ENCODE measurements around the gene C10orf95.
A peak's percentile ranks its signal among the peaks of the same experiment; 100 is the strongest.

Gene C10orf95

DNA sequence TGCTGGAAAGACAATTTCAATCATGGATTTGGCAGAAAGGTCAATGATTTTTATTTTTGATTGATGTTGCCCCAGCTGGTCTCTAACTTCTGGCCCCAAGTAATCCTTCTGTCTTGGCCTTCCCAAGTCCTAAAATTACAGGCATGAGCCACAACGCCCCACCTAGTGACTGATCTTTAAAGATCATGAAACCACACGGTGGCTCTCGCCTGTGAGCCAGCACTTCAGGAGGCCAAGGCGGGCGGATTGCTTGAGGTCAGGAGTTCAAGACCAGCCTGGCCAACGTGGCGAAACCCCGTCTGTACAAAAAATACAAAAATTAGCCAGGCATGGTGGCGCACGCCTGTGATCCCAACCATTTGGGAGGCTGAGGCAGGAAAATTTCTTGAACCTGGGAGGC lies 12.6 kb upstream of the C10orf95 start:
- Histone ChIP-seq H3K27ac (ENCODE audit: extremely low read depth, low read depth, low read length) (no peak overlapping the region), H3K36me3 (ENCODE audit: control insufficient read depth in 2 of 2, insufficient read depth in 1 of 2, low read length in 2 of 2) (peaks cover 0 to 6% of the 10 kb centered on the region in 2 experiments; a peak in 1 of 3 replicates), H3K4me1 (ENCODE audit: control insufficient read depth, insufficient read depth, low read length) (0 out of 2 replicates have a peak, but pooled peaks cover 2% of the 10 kb centered on the region), H3K9me3 (ENCODE audit: control insufficient read depth, insufficient read depth, low read depth, low read length) (no peaks in the 10 kb centered on the region), H3K4me3 (ENCODE audit: low read depth, low read length) (no peak overlapping the region)
- CTCF ChIA-PET, result interaction anchor here (0.7 kb wide), 1 partner anchor 65 kb away, joined by 5 read pairs; no protein-coding TSS in a partner anchor
- TF ChIP-seq ZFP37 (tag by site-specific recombination; IDR thresholded peaks at IDR 0.05) (no peak), ZNF768 (tag by site-specific recombination; IDR thresholded peaks at IDR 0.05) (no peak), SP3 (tag by site-specific recombination; IDR thresholded peaks at IDR 0.05) (no peak), ZNF341 (tag by site-specific recombination; IDR thresholded peaks at IDR 0.05; ENCODE audit: low read depth) (no peak), ZNF654 (tag by site-specific recombination; IDR thresholded peaks at IDR 0.05; ENCODE audit: low read depth) (no peak), ZNF747 (tag by site-specific recombination; IDR thresholded peaks at IDR 0.05) (no peak), ZNF660 (tag by site-specific recombination; IDR thresholded peaks at IDR 0.05) (no peak), ZNF623 (tag by site-specific recombination; IDR thresholded peaks at IDR 0.05) (no peak), ZNF366 (tag by site-specific recombination; conservative IDR thresholded peaks at IDR 0.05) (no peak), ZBTB8A (tag by site-specific recombination; IDR thresholded peaks at IDR 0.05) (no peak), ZNF701 (tag by site-specific recombination; IDR thresholded peaks at IDR 0.05) (no peak), RBAK (tag by site-specific recombination; IDR thresholded peaks at IDR 0.05) (no peak), HOXC10 (CRISPR knock-in tag; IDR thresholded peaks at IDR 0.05) (no peak), YY2 (tag by site-specific recombination; IDR thresholded peaks at IDR 0.05) (no peak), ZNF561 (tag by site-specific recombination; IDR thresholded peaks at IDR 0.05; ENCODE audit: borderline replicate concordance) (no peak)
- TF ChIP-seq, protein P1, sequence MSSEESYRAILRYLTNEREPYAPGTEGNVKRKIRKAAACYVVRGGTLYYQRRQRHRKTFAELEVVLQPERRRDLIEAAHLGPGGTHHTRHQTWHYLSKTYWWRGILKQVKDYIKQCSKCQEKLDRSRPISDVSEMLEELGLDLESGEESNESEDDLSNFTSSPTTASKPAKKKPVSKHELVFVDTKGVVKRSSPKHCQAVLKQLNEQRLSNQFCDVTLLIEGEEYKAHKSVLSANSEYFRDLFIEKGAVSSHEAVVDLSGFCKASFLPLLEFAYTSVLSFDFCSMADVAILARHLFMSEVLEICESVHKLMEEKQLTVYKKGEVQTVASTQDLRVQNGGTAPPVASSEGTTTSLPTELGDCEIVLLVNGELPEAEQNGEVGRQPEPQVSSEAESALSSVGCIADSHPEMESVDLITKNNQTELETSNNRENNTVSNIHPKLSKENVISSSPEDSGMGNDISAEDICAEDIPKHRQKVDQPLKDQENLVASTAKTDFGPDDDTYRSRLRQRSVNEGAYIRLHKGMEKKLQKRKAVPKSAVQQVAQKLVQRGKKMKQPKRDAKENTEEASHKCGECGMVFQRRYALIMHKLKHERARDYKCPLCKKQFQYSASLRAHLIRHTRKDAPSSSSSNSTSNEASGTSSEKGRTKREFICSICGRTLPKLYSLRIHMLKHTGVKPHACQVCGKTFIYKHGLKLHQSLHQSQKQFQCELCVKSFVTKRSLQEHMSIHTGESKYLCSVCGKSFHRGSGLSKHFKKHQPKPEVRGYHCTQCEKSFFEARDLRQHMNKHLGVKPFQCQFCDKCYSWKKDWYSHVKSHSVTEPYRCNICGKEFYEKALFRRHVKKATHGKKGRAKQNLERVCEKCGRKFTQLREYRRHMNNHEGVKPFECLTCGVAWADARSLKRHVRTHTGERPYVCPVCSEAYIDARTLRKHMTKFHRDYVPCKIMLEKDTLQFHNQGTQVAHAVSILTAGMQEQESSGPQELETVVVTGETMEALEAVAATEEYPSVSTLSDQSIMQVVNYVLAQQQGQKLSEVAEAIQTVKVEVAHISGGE (tag by site-specific recombination; conservative IDR thresholded peaks at IDR 0.05; ENCODE audit: low read depth), result no peak
- TF ChIP-seq, protein P2, sequence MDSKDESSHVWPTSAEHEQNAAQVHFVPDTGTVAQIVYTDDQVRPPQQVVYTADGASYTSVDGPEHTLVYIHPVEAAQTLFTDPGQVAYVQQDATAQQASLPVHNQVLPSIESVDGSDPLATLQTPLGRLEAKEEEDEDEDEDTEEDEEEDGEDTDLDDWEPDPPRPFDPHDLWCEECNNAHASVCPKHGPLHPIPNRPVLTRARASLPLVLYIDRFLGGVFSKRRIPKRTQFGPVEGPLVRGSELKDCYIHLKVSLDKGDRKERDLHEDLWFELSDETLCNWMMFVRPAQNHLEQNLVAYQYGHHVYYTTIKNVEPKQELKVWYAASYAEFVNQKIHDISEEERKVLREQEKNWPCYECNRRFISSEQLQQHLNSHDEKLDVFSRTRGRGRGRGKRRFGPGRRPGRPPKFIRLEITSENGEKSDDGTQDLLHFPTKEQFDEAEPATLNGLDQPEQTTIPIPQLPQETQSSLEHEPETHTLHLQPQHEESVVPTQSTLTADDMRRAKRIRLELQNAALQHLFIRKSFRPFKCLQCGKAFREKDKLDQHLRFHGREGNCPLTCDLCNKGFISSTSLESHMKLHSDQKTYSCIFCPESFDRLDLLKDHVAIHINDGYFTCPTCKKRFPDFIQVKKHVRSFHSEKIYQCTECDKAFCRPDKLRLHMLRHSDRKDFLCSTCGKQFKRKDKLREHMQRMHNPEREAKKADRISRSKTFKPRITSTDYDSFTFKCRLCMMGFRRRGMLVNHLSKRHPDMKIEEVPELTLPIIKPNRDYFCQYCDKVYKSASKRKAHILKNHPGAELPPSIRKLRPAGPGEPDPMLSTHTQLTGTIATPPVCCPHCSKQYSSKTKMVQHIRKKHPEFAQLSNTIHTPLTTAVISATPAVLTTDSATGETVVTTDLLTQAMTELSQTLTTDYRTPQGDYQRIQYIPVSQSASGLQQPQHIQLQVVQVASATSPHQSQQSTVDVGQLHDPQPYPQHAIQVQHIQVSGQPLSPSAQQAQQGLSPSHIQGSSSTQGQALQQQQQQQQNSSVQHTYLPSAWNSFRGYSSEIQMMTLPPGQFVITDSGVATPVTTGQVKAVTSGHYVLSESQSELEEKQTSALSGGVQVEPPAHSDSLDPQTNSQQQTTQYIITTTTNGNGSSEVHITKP (tag by site-specific recombination; IDR thresholded peaks at IDR 0.05), result no peak
- POLR2A ChIA-PET, result no interaction called here

DNA sequence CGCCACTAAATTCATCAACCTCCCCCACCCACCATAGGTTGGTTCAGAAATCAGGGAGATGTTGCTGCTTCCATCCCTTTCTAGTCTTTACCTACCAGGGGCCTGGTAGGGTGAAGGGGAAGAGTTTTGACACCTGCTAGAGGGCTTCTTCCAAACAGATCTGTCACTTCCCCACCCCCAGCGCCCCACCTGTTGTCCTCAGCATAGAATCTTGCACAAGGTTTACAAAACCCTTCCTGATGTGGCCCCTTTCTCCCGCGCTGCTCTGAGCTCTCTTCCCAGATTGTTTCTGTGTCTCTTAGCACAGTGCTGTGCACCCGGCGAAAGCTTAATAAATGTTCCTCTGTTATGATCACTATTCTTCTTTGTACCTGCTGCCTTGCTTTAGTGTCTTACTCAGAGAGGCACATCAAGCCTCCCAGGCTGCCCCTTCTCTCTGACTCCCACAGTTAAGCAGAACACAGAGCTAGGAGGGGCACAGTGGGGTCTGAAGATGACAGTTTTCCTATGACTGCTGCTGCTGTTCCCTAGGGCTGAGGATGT lies 11.2 kb upstream of the C10orf95 start:
- H3K27ac ChIP-seq (ENCODE audit: extremely low read depth, low read depth, low read length), result no peak overlapping the region
- no peaks in the 10 kb centered on the region for H3K36me3 ChIP-seq (ENCODE audit: control insufficient read depth in 2 of 2, insufficient read depth in 1 of 2, low read length in 2 of 2)
- 0 out of 2 replicates have a peak, but pooled peaks cover 2% of the 10 kb centered on the region for H3K4me1 ChIP-seq (ENCODE audit: control insufficient read depth, insufficient read depth, low read length)
- ChIA-PET POLR2A (interaction anchor here (1.3 to 4.6 kb wide), 3 partner anchors 11 to 31 kb away, joined by 4 to 39 read pairs (median 13); partner anchors contain the start of genes C10orf95 and CUEDC2), CTCF (interaction anchor here (0.6 to 3.9 kb wide), 8 partner anchors 10 to 230 kb away, joined by 3 to 17 read pairs (median 3); no protein-coding TSS in a partner anchor)
- no peaks in the 10 kb centered on the region for H3K9me3 ChIP-seq (ENCODE audit: control insufficient read depth, insufficient read depth, low read depth, low read length)
- no peak overlapping the region for H3K4me3 ChIP-seq (ENCODE audit: low read depth, low read length)
- TF ChIP-seq RBAK (tag by site-specific recombination; IDR thresholded peaks at IDR 0.05) (no peak), ZNF274 (IDR thresholded peaks at IDR 0.05; ENCODE audit: low read length) (no peak), ZNF274 (tag by site-specific recombination; IDR thresholded peaks at IDR 0.05; ENCODE audit: borderline replicate concordance) (no peak), GLI4 (tag by site-specific recombination; IDR thresholded peaks at IDR 0.05) (no peak), ZNF600 (tag by site-specific recombination; IDR thresholded peaks at IDR 0.05) (peak; percentile 14; the same call in 1 of the 2 replicates), SP3 (tag by site-specific recombination; IDR thresholded peaks at IDR 0.05) (no peak), ZIC2 (tag by site-specific recombination; IDR thresholded peaks at IDR 0.05) (peak; percentile 59; the same call in 1 of the 2 replicates), ZFP37 (tag by site-specific recombination; IDR thresholded peaks at IDR 0.05) (no peak), ZNF391 (tag by site-specific recombination; IDR thresholded peaks at IDR 0.05; ENCODE audit: borderline replicate concordance, low read depth) (no peak)
- TF ChIP-seq, protein P3, sequence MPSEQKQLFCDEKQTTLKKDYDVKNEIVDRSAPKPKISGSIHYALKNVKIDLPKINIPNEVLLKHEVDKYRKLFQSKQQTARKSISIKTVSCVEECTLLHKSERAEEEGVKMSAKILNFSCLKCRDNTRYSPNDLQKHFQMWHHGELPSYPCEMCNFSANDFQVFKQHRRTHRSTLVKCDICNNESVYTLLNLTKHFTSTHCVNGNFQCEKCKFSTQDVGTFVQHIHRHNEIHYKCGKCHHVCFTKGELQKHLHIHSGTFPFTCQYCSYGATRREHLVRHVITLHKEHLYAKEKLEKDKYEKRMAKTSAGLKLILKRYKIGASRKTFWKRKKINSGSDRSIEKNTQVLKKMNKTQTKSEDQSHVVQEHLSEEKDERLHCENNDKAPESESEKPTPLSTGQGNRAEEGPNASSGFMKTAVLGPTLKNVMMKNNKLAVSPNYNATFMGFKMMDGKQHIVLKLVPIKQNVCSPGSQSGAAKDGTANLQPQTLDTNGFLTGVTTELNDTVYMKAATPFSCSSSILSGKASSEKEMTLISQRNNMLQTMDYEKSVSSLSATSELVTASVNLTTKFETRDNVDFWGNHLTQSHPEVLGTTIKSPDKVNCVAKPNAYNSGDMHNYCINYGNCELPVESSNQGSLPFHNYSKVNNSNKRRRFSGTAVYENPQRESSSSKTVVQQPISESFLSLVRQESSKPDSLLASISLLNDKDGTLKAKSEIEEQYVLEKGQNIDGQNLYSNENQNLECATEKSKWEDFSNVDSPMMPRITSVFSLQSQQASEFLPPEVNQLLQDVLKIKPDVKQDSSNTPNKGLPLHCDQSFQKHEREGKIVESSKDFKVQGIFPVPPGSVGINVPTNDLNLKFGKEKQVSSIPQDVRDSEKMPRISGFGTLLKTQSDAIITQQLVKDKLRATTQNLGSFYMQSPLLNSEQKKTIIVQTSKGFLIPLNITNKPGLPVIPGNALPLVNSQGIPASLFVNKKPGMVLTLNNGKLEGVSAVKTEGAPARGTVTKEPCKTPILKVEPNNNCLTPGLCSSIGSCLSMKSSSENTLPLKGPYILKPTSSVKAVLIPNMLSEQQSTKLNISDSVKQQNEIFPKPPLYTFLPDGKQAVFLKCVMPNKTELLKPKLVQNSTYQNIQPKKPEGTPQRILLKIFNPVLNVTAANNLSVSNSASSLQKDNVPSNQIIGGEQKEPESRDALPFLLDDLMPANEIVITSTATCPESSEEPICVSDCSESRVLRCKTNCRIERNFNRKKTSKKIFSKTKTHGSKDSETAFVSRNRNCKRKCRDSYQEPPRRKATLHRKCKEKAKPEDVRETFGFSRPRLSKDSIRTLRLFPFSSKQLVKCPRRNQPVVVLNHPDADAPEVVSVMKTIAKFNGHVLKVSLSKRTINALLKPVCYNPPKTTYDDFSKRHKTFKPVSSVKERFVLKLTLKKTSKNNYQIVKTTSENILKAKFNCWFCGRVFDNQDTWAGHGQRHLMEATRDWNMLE (tag by site-specific recombination; conservative IDR thresholded peaks at IDR 0.05; ENCODE audit: low read depth), result no peak
